SK-N-SH (cell line): ENCODE measurements around the gene ZGRF1. TPM values are rescaled to one million over a fixed set of nuclear protein-coding genes. Genes with fewer than 3 reads are reported as not detected.

Experiments
- CTCF ChIA-PET: fragments of 300-600, 350-600 bp; formaldehyde crosslinking; extraction: SDS; loops from one replicate; lab custom pipeline; 2021; lab: Yijun Ruan, JAX
- POLR2A ChIA-PET: fragments of 350-600 bp; sonication (Branson Sonifier 250); formaldehyde crosslinking; extraction: SDS; loops from one replicate; lab custom pipeline; 2020; ENCODE audit warnings: antibody characterized with exemption, inconsistent platforms; lab: Yijun Ruan, JAX
- DNase-seq: peaks from one replicate; pipeline ENCODE4 v3.0.0; 2012
- H2AFZ ChIP-seq: fragments of 200-600 bp; sonication (generic); 2 replicates; pipeline ENCODE4 v1.8.1; 2016; ENCODE audit warnings: antibody characterized with exemption, mild to moderate bottlenecking, low read depth
- H3F3A ChIP-seq: fragments of 200-600 bp; sonication (generic); replicated peaks from 2 replicates; pipeline ENCODE3; 2016; ENCODE audit warnings: antibody characterized with exemption, mild to moderate bottlenecking; ENCODE audit not compliant: insufficient read depth
- H3K27ac ChIP-seq, 2 experiments: fragments of 200-500 bp in 1 of 2; fragments of 200-600 bp in 1 of 2; sonication (Bioruptor generic) in 1 of 2; sonication (generic), shearing (Covaris generic) in 1 of 2; 2 replicates each; pipeline versions ENCODE4 v1.5.1 to v1.6.1; 2014 to 2016; ENCODE audit warnings: low read depth in 2 of 2, inconsistent platforms in 1 of 2, low read length in 1 of 2, mild to moderate bottlenecking in 1 of 2, mixed read lengths in 1 of 2
- H3K27me3 ChIP-seq: fragments of 200-600 bp; sonication (generic), shearing (Covaris generic); 2 replicates; pipeline ENCODE4 v1.6.1; 2016; ENCODE audit warnings: mixed run types; ENCODE audit not compliant: insufficient read depth
- H3K36me3 ChIP-seq, 2 experiments: fragments of 200-500 bp in 1 of 2; fragments of 200-600 bp in 1 of 2; sonication (Bioruptor generic) in 1 of 2; sonication (generic) in 1 of 2; replicated peaks in 1 of 2; 2 replicates each; pipeline versions ENCODE3 to v1.5.1; 2014 to 2016; ENCODE audit warnings: low read length in 1 of 2, mild to moderate bottlenecking in 1 of 2; ENCODE audit not compliant: insufficient read depth in 2 of 2, control insufficient read depth in 1 of 2
- H3K4me1 ChIP-seq, 2 experiments: fragments of 200-500 bp in 1 of 2; fragments of 200-600 bp in 1 of 2; sonication (Bioruptor generic) in 1 of 2; sonication (generic), shearing (Covaris generic) in 1 of 2; 2 replicates each; pipeline versions ENCODE4 v1.5.1 to v1.6.1; 2014 to 2016; ENCODE audit warnings: low read depth in 1 of 2, low read length in 1 of 2, mixed run types in 1 of 2; ENCODE audit not compliant: insufficient read depth in 2 of 2, control insufficient read depth in 1 of 2
- H3K4me2 ChIP-seq: fragments of 200-600 bp; sonication (generic), shearing (Covaris generic); 2 replicates; pipeline ENCODE4 v1.6.1; 2017; ENCODE audit warnings: mixed run types
- H3K4me3 ChIP-seq, 2 experiments: fragments of 200-500 bp in 1 of 2; fragments of 200-600 bp in 1 of 2; sonication (Bioruptor generic) in 1 of 2; sonication (generic), shearing (Covaris generic) in 1 of 2; 2 replicates each; pipeline versions ENCODE4 v1.5.1 to v1.8.1; 2014 to 2016; ENCODE audit warnings: low read depth in 2 of 2, inconsistent platforms in 1 of 2, low read length in 1 of 2, mild to moderate bottlenecking in 1 of 2, mixed read lengths in 1 of 2, moderate library complexity in 1 of 2
- H3K79me2 ChIP-seq: fragments of 200-600 bp; sonication (generic); 2 replicates; pipeline ENCODE4 v1.8.1; 2017; ENCODE audit warnings: mild to moderate bottlenecking; ENCODE audit not compliant: insufficient read depth
- H3K9ac ChIP-seq: fragments of 200-600 bp; sonication (generic); 2 replicates; pipeline ENCODE4 v1.6.1; 2017; ENCODE audit warnings: mixed run types
- H3K9me2 ChIP-seq: fragments of 200-600 bp; sonication (generic); 2 replicates; pipeline ENCODE4 v1.6.1; 2017; ENCODE audit warnings: mixed run types
- H3K9me3 ChIP-seq: fragments of 200-600 bp; sonication (generic); 2 replicates; pipeline ENCODE4 v1.6.1; 2017; ENCODE audit warnings: mixed run types, mild to moderate bottlenecking, moderate library complexity
- H4K20me1 ChIP-seq: fragments of 200-600 bp; sonication (generic); 2 replicates; pipeline ENCODE4 v1.6.1; 2017; ENCODE audit warnings: mild to moderate bottlenecking, mixed run types; ENCODE audit not compliant: insufficient read depth
- EP300 ChIP-seq, 2 experiments: IDR thresholded peaks; 2 replicates each; pipeline versions ENCODE4 v1.4.0 to v1.6.1; 2012; ENCODE audit warnings: borderline replicate concordance in 1 of 2, low read depth in 1 of 2, low read length in 1 of 2
- EZH2phosphoT487 ChIP-seq: fragments of 200-600 bp; sonication (generic); IDR thresholded peaks from 2 replicates; pipeline ENCODE4 v1.6.1; 2017; ENCODE audit warnings: low read depth, mixed run types, mild to moderate bottlenecking, antibody characterized with exemption, moderate library complexity, borderline replicate concordance
- FOSL2 ChIP-seq: IDR thresholded peaks from 2 replicates; pipeline ENCODE4 v1.4.0; 2012; ENCODE audit warnings: low read depth, mild to moderate bottlenecking, moderate library complexity, borderline replicate concordance
- FOXJ3 ChIP-seq: sonication (generic); formaldehyde crosslinking; IDR thresholded peaks from 2 replicates; pipeline ENCODE4 v1.5.1; 2020; ENCODE audit warnings: mild to moderate bottlenecking, missing genetic modification reagents
- GABPA ChIP-seq: IDR thresholded peaks from 2 replicates; pipeline ENCODE4 v1.4.0; 2012; ENCODE audit warnings: low read depth, mild to moderate bottlenecking
- JUND ChIP-seq: IDR thresholded peaks from 2 replicates; pipeline ENCODE4 v1.4.0; 2012
- MAX ChIP-seq: IDR thresholded peaks from 2 replicates; pipeline ENCODE4 v1.4.0; 2012; ENCODE audit warnings: low read depth
- MEF2A ChIP-seq: IDR thresholded peaks from 2 replicates; pipeline ENCODE4 v1.4.0; 2012; ENCODE audit warnings: low read depth, borderline replicate concordance
- POLR2AphosphoS5 ChIP-seq: IDR thresholded peaks from 2 replicates; pipeline ENCODE4 v1.6.1; 2012; ENCODE audit warnings: low read depth, low read length
- RAD21 ChIP-seq: IDR thresholded peaks from 2 replicates; pipeline ENCODE4 v1.6.1; 2012; ENCODE audit warnings: mild to moderate bottlenecking, low read length
- RFX5 ChIP-seq: IDR thresholded peaks from 2 replicates; pipeline ENCODE4 v1.6.1; 2012; ENCODE audit warnings: mild to moderate bottlenecking, improper control_type of control experiment, low read length
- RXRA ChIP-seq: IDR thresholded peaks from 2 replicates; pipeline ENCODE4 v1.4.0; 2012; ENCODE audit warnings: low read depth, mild to moderate bottlenecking, borderline replicate concordance
- SIN3A ChIP-seq: IDR thresholded peaks from 2 replicates; pipeline ENCODE4 v1.6.1; 2012; ENCODE audit warnings: low read depth, mild to moderate bottlenecking, low read length, moderate library complexity, borderline replicate concordance
- SMC3 ChIP-seq: IDR thresholded peaks from 2 replicates; pipeline ENCODE4 v1.6.1; 2012; ENCODE audit warnings: low read depth, low read length, improper control_type of control experiment
- TAF1 ChIP-seq: IDR thresholded peaks from 2 replicates; pipeline ENCODE4 v1.6.1; 2012; ENCODE audit warnings: low read depth, mild to moderate bottlenecking, low read length, moderate library complexity, borderline replicate concordance
- TCF12 ChIP-seq: IDR thresholded peaks from 2 replicates; pipeline ENCODE4 v1.4.0; 2012
- USF2 ChIP-seq: fragments of 150-350 bp; IDR thresholded peaks from 2 replicates; pipeline ENCODE4 v1.6.1; 2017; ENCODE audit warnings: antibody characterized with exemption, low read length, low read depth, borderline replicate concordance
- WGBS: methylation state at CpG from one replicate; pipeline ENCODE4 v1.1.6; 2017; ENCODE audit warnings: low lambda C conversion rate; 5-methylcytosine and 5-hydroxymethylcytosine counted together
- polyA plus RNA-seq, 3 experiments: library from polyadenylated mRNA; depleted of rRNA; stranded (reverse); fragments of >200 nt; gene quantifications; 2 replicates each; pipeline ENCODE4 v1.2.3, GENCODE V29; 2012
- TF ChIP-seq, protein P1 (sequence below): fragments of 150-350 bp; IDR thresholded peaks from 2 replicates; pipeline ENCODE4 v1.6.1; 2016; ENCODE audit warnings: mild to moderate bottlenecking, low read depth, low read length
- TF ChIP-seq, protein P2 (sequence below): fragments of 200-600 bp; sonication (generic); IDR thresholded peaks from 2 replicates; pipeline ENCODE4 v1.6.1; 2017; ENCODE audit warnings: antibody characterized with exemption, mild to moderate bottlenecking, moderate library complexity
- TF ChIP-seq, protein P3 (sequence below): IDR thresholded peaks from 2 replicates; pipeline ENCODE4 v1.6.1; 2012; ENCODE audit warnings: mild to moderate bottlenecking, low read depth, low read length, moderate library complexity

ZGRF1 gene
- polyA plus RNA-seq, 1 of the 3 experiments (the other 2 are of a cell fraction): 2.4 TPM

DNA sequence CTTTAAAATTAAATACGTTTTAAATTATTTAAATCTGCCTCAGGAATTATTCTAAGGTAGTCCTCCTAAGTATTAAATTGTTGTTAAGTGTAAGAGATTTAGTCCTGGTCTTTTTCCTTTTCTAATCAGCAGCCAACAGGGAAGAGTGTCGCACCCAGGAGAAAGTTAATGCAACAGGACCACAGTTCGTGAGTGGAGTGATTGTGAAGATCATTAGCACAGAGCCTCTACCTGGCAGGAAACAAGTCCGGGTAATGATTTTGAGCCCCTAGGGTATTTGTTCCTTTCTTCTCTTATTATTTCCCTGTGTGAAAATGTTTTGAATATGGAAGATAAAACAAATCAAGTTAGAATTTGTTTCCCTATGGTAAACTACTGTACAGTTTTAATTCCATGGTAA lies 13.6 kb upstream of the ZGRF1 start:
- CTCF ChIA-PET: no interaction called here
- POLR2A ChIA-PET: no interaction called here

More for the DNA sequence above, 13.6 kb upstream of the ZGRF1 start:
- 0 out of 4 replicates have a peak, but pooled peaks cover 0 to 3% of the 10 kb centered on the region in 2 experiments for H3K4me1 ChIP-seq
- 84% methylated on average over 4 of the region's 4 CpGs for WGBS
- H3K9me3 ChIP-seq: no peaks in the 10 kb centered on the region; the same call in 1 of the 2 replicates
- H3K36me3 ChIP-seq: peaks cover 89 to 90% of the 10 kb centered on the region in 2 experiments
- no peaks in the 10 kb centered on the region; the same call in 1 of the 2 replicates for H3K79me2 ChIP-seq
- peaks cover 24% of the 10 kb centered on the region for H3F3A ChIP-seq
- no peak overlapping the region for H3K27ac ChIP-seq
- no peaks in the 10 kb centered on the region for H4K20me1 ChIP-seq
- H2AFZ ChIP-seq: no peak overlapping the region
- no peak overlapping the region for H3K4me2 ChIP-seq
- no peak for DNase-seq
- H3K4me3 ChIP-seq: no peak overlapping the region
- H3K27me3 ChIP-seq: no peaks in the 10 kb centered on the region
- no peak overlapping the region for H3K9ac ChIP-seq
- no peaks in the 10 kb centered on the region for H3K9me2 ChIP-seq
- TF ChIP-seq, protein P1, sequence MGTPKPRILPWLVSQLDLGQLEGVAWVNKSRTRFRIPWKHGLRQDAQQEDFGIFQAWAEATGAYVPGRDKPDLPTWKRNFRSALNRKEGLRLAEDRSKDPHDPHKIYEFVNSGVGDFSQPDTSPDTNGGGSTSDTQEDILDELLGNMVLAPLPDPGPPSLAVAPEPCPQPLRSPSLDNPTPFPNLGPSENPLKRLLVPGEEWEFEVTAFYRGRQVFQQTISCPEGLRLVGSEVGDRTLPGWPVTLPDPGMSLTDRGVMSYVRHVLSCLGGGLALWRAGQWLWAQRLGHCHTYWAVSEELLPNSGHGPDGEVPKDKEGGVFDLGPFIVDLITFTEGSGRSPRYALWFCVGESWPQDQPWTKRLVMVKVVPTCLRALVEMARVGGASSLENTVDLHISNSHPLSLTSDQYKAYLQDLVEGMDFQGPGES: no peak
- TF ChIP-seq GABPA (no peak), TAF1 (no peak), SMC3 (no peak), EP300 (IDR thresholded peaks at IDR 0.05; ENCODE audit: borderline replicate concordance in 1 of 2, low read depth in 1 of 2, low read length in 1 of 2) (no peak), POLR2AphosphoS5 (no peak), MAX (no peak), FOSL2 (no peak), MEF2A (no peak), RAD21 (no peak), RFX5 (no peak), SIN3A (no peak), TCF12 (no peak), JUND (no peak), FOXJ3 (CRISPR knock-in tag) (no peak), EZH2phosphoT487 (no peak), RXRA (no peak), USF2 (no peak)
- TF ChIP-seq, protein P2, sequence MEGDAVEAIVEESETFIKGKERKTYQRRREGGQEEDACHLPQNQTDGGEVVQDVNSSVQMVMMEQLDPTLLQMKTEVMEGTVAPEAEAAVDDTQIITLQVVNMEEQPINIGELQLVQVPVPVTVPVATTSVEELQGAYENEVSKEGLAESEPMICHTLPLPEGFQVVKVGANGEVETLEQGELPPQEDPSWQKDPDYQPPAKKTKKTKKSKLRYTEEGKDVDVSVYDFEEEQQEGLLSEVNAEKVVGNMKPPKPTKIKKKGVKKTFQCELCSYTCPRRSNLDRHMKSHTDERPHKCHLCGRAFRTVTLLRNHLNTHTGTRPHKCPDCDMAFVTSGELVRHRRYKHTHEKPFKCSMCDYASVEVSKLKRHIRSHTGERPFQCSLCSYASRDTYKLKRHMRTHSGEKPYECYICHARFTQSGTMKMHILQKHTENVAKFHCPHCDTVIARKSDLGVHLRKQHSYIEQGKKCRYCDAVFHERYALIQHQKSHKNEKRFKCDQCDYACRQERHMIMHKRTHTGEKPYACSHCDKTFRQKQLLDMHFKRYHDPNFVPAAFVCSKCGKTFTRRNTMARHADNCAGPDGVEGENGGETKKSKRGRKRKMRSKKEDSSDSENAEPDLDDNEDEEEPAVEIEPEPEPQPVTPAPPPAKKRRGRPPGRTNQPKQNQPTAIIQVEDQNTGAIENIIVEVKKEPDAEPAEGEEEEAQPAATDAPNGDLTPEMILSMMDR: no peak
- TF ChIP-seq, protein P3, sequence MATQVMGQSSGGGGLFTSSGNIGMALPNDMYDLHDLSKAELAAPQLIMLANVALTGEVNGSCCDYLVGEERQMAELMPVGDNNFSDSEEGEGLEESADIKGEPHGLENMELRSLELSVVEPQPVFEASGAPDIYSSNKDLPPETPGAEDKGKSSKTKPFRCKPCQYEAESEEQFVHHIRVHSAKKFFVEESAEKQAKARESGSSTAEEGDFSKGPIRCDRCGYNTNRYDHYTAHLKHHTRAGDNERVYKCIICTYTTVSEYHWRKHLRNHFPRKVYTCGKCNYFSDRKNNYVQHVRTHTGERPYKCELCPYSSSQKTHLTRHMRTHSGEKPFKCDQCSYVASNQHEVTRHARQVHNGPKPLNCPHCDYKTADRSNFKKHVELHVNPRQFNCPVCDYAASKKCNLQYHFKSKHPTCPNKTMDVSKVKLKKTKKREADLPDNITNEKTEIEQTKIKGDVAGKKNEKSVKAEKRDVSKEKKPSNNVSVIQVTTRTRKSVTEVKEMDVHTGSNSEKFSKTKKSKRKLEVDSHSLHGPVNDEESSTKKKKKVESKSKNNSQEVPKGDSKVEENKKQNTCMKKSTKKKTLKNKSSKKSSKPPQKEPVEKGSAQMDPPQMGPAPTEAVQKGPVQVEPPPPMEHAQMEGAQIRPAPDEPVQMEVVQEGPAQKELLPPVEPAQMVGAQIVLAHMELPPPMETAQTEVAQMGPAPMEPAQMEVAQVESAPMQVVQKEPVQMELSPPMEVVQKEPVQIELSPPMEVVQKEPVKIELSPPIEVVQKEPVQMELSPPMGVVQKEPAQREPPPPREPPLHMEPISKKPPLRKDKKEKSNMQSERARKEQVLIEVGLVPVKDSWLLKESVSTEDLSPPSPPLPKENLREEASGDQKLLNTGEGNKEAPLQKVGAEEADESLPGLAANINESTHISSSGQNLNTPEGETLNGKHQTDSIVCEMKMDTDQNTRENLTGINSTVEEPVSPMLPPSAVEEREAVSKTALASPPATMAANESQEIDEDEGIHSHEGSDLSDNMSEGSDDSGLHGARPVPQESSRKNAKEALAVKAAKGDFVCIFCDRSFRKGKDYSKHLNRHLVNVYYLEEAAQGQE: no peak
